Thyroid gland (tissue), 4 donors: ENCODE data around the gene OR6C2. TPM values are rescaled to one million over a fixed set of nuclear protein-coding genes. Genes with fewer than 3 reads are reported as not detected.
"Not testable (repeated sequence)": the region's sequence is repeated elsewhere in the genome, so short reads cannot be mapped to it uniquely, and the experiment has no call there.

ENCODE experiments used
- DNase-seq, 2 donors: peaks; one replicate each; pipeline ENCODE4 v3.0.0-alpha.2; 2019
- H3K27ac ChIP-seq, 3 donors: fragments of 200-600 bp; sonication (generic); 1 replicate in 2 of 3; 2 replicates in 1 of 3; pipeline ENCODE4 v1.5.1; 2016 to 2019; ENCODE audit warnings: mild to moderate bottlenecking in 1 of 3, moderate library complexity in 1 of 3
- H3K27me3 ChIP-seq: fragments of 200-600 bp; sonication (generic); one replicate; pipeline ENCODE4 v1.5.1; 2019
- H3K36me3 ChIP-seq, 2 donors: fragments of 200-600 bp; sonication (generic); one replicate each; pipeline ENCODE4 v1.5.1; 2016 to 2019
- H3K4me1 ChIP-seq, 2 donors: fragments of 200-600 bp; sonication (generic); one replicate each; pipeline ENCODE4 v1.5.1; 2017 to 2019
- H3K4me3 ChIP-seq, 3 donors: fragments of 200-600 bp; sonication (generic); replicated peaks in 1 of 3; 1 replicate in 2 of 3; 2 replicates in 1 of 3; pipeline ENCODE4 v1.5.1; 2016; ENCODE audit warnings: mild to moderate bottlenecking in 1 of 3
- H3K9me3 ChIP-seq: fragments of 200-600 bp; sonication (generic); one replicate; pipeline ENCODE4 v1.5.1; 2017
- POLR2A ChIP-seq, 2 donors: fragments of 450-650 bp; IDR thresholded peaks; one replicate each; pipeline ENCODE4 v1.6.1; 2017; ENCODE audit warnings: antibody characterized with exemption in 2 of 2, mild to moderate bottlenecking in 2 of 2, moderate library complexity in 1 of 2
- WGBS, 2 donors: methylation state at CpG; one replicate each; pipeline ENCODE4 v1.1.5; 2017; 5-methylcytosine and 5-hydroxymethylcytosine counted together
- intact Hi-C: fragments of 100-400 bp; cut with DNase I; formaldehyde crosslinking; loops from one replicate; pipeline ENCODE4 v1.15.1; 2023
- total RNA-seq, 4 donors: library from RNA; depleted of rRNA; stranded (reverse); fragments of >200 nt; gene quantifications; one replicate each; pipeline ENCODE4 v1.2.3, GENCODE V29; 2016
- TF ChIP-seq, protein P1 (sequence below), 6 experiments: fragments of 200-600 bp in 3 of 6; fragments of 450-650 bp in 3 of 6; sonication (generic) in 3 of 6; IDR thresholded peaks; one replicate each; pipeline ENCODE4 v1.5.1; 2016 to 2019; ENCODE audit warnings: antibody characterized with exemption in 6 of 6, mild to moderate bottlenecking in 2 of 6, inconsistent platforms in 1 of 6, moderate library complexity in 1 of 6

The OR6C2 gene
- total RNA-seq, 4 donors from 2014 or later, result not detected

- no peaks in the 10 kb centered on the region for H3K27me3 ChIP-seq
These were observed 1.5 kb downstream of the OR6C2 start for GRCh38 chr12:55445357-55445756.

DNA sequence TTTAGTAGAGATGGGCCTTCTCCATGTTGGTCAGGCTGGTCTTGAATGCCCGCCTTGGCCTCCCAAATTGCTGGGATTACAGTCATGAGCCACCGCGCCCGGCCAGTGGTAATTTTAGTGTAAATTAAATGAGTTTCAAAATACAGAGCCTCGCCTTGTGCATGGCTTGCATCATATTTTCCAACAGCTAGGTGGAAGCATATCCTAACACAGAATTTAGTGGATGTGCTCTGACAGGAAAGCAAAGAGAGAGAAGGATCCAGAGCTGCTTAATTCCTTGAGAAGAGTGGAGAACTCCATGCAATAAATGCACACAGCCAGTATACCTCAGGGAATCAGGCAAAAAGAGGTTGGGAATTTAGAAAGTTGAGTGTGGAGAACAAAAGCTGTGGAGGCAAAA, 2.5 kb downstream of the OR6C2 start:
- Histone ChIP-seq H3K9me3 (no peaks in the 10 kb centered on the region), H3K27ac (no peak overlapping the region), H3K4me3 (no peak overlapping the region), H3K4me1 (no peaks in the 10 kb centered on the region), H3K36me3 (no peaks in the 10 kb centered on the region), H3K27me3 (no peaks in the 10 kb centered on the region)
- no peak for TF ChIP-seq POLR2A (IDR thresholded peaks at IDR 0.05)
- TF ChIP-seq, protein P1, sequence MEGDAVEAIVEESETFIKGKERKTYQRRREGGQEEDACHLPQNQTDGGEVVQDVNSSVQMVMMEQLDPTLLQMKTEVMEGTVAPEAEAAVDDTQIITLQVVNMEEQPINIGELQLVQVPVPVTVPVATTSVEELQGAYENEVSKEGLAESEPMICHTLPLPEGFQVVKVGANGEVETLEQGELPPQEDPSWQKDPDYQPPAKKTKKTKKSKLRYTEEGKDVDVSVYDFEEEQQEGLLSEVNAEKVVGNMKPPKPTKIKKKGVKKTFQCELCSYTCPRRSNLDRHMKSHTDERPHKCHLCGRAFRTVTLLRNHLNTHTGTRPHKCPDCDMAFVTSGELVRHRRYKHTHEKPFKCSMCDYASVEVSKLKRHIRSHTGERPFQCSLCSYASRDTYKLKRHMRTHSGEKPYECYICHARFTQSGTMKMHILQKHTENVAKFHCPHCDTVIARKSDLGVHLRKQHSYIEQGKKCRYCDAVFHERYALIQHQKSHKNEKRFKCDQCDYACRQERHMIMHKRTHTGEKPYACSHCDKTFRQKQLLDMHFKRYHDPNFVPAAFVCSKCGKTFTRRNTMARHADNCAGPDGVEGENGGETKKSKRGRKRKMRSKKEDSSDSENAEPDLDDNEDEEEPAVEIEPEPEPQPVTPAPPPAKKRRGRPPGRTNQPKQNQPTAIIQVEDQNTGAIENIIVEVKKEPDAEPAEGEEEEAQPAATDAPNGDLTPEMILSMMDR (IDR thresholded peaks at IDR 0.05), result no peak
- intact Hi-C loops, result no loop called here
- WGBS, 2 donors, result 88 to 90% methylated on average over 5 of the region's 5 CpGs
- DNase-seq, result no peak

More at GRCh38 chr12:55445357-55445756, 1.5 kb downstream of the OR6C2 start:
- H3K4me3 ChIP-seq, result no peak overlapping the region
- H3K36me3 ChIP-seq, result no peaks in the 10 kb centered on the region
- TF ChIP-seq, protein P1 (IDR thresholded peaks at IDR 0.05), result no peak
- no peak for TF ChIP-seq POLR2A (IDR thresholded peaks at IDR 0.05)
- intact Hi-C loops, result no loop called here
- WGBS, 2 donors, result 98 to 100% methylated on average over 1 of the region's 1 CpG
- H3K9me3 ChIP-seq, result no peaks in the 10 kb centered on the region
- no peaks in the 10 kb centered on the region for H3K4me1 ChIP-seq
- H3K27ac ChIP-seq, result no peak overlapping the region
- no peak for DNase-seq

- Histone ChIP-seq H3K36me3 (no peaks in the 10 kb centered on the region), H3K9me3 (no peaks in the 10 kb centered on the region), H3K4me3 (no peak overlapping the region), H3K4me1 (no peaks in the 10 kb centered on the region), H3K27ac (no peak overlapping the region), H3K27me3 (no peaks in the 10 kb centered on the region)
- no peak for DNase-seq
- intact Hi-C loops, result no loop called here
- no peak for TF ChIP-seq POLR2A (IDR thresholded peaks at IDR 0.05)
- TF ChIP-seq, protein P1 (IDR thresholded peaks at IDR 0.05), result no peak
These were observed 4.9 kb downstream of the OR6C2 start for GRCh38 chr12:55448825-55449224.

- H3K4me1 ChIP-seq, H3K36me3 ChIP-seq, H3K4me3 ChIP-seq, H3K27ac ChIP-seq, H3K9me3 ChIP-seq, intact Hi-C loops, H3K27me3 ChIP-seq, DNase-seq: not testable (repeated sequence)
- WGBS, 2 donors, result 91 to 100% methylated on average over 1 of the region's 1 CpG
These were observed 21.1 kb downstream of the OR6C2 start for GRCh38 chr12:55464926-55465325.

DNA sequence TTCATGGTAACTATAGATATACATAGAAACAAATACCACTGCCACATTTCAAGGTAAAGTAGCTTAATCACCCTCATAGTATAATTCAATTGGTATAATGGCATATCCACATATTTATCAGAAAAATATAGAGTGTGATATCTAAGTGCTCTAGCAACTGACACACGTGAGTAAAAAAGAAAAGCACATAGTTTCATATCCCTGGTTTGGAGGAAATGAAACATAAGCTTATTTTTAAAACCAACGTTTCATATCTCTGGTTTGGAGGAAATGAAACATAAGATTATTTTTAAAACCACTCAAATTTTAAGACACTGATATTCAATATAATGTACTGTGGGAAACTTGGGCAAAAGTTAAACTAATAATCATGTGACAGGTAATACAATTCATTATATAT, 24.0 kb downstream of the OR6C2 start:
- intact Hi-C loops, result no loop called here
- Histone ChIP-seq H3K36me3 (no peaks in the 10 kb centered on the region), H3K27me3 (no peaks in the 10 kb centered on the region), H3K27ac (no peak overlapping the region), H3K9me3 (no peaks in the 10 kb centered on the region), H3K4me3 (no peak overlapping the region), H3K4me1 (no peaks in the 10 kb centered on the region)
- 52 to 58% methylated on average over 2 of the region's 2 CpGs for WGBS, 2 donors
- TF ChIP-seq, protein P1 (IDR thresholded peaks at IDR 0.05), result no peak
- TF ChIP-seq POLR2A (IDR thresholded peaks at IDR 0.05), result no peak
- no peak for DNase-seq

- intact Hi-C loops, result no loop called here
- TF ChIP-seq POLR2A (IDR thresholded peaks at IDR 0.05), result no peak
- TF ChIP-seq, protein P1 (IDR thresholded peaks at IDR 0.05), result no peak
- 60 to 68% methylated on average over 2 of the region's 2 CpGs for WGBS, 2 donors
These were observed 25.4 kb downstream of the OR6C2 start for GRCh38 chr12:55469291-55469690.

More at GRCh38 chr12:55469291-55469690, 25.4 kb downstream of the OR6C2 start:
- no peaks in the 10 kb centered on the region for H3K36me3 ChIP-seq
- no peaks in the 10 kb centered on the region for H3K9me3 ChIP-seq
- H3K27ac ChIP-seq, result no peak overlapping the region
- no peaks in the 10 kb centered on the region for H3K4me1 ChIP-seq
- no peaks in the 10 kb centered on the region for H3K27me3 ChIP-seq
- no peak for DNase-seq
- no peak overlapping the region for H3K4me3 ChIP-seq
